ENCODE results near the gene ST3GAL3.
A peak's percentile ranks its signal among the peaks of the same experiment; 100 is the strongest.

- TF ChIP-seq CTCF (IDR thresholded peaks at IDR 0.05) (no peak), POLR2AphosphoS5 (IDR thresholded peaks at IDR 0.05; ENCODE audit: low read depth, low read length) (no peak), REST (IDR thresholded peaks at IDR 0.05; ENCODE audit: insufficient read depth in 1 of 2, low read depth in 2 of 2, low read length in 1 of 2) (no peak), SIN3A (IDR thresholded peaks at IDR 0.05; ENCODE audit: borderline replicate concordance, insufficient read depth, low read depth, low read length) (peak; percentile 38; the same call in 1 of the 2 replicates), TCF7L2 (IDR thresholded peaks at IDR 0.05; ENCODE audit: low read depth, low read length) (no peak)
These were observed 268.1 kb downstream of the ST3GAL3 start for GRCh38 chr1:43975249-43975961.
